Sigmoid colon (tissue), 4 donors: ENCODE measurements around the gene GSTM5.

Experiments
- EP300 ChIP-seq, 4 donors: sonication (generic); formaldehyde crosslinking; IDR thresholded peaks; one replicate each; pipeline ENCODE4 v1.6.1; 2017; ENCODE audit warnings: antibody characterized with exemption in 4 of 4
- POLR2A ChIP-seq, 2 donors: fragments of 450-650 bp; IDR thresholded peaks; one replicate each; pipeline ENCODE4 v1.6.1; 2016; ENCODE audit warnings: antibody characterized with exemption in 2 of 2, mild to moderate bottlenecking in 2 of 2, moderate library complexity in 2 of 2
- TF ChIP-seq, protein P1 (sequence below), 4 experiments: fragments of 450-650 bp in 3 of 4; fragments of 200-600 bp in 1 of 4; IDR thresholded peaks; one replicate each; pipeline ENCODE4 v1.5.1; 2016 to 2019; ENCODE audit warnings: antibody characterized with exemption in 4 of 4, mild to moderate bottlenecking in 3 of 4, moderate library complexity in 2 of 4

DNA sequence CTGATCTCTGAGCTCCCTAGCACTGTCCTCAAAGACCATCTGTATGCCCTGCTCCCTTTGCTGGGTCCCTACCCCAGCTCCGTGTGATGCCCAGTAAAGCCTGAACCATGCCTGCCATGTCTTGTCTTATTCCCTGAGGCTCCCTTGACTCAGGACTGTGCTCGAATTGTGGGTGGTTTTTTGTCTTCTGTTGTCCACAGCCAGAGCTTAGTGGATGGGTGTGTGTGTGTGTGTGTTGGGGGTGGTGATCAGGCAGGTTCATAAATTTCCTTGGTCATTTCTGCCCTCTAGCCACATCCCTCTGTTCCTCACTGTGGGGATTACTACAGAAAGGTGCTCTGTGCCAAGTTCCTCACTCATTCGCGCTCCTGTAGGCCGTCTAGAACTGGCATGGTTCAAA, 5.7 kb downstream of the GSTM5 start:
- TF ChIP-seq EP300 (IDR thresholded peaks at IDR 0.05) (no peak), POLR2A (IDR thresholded peaks at IDR 0.05) (no peak)
- TF ChIP-seq, protein P1, sequence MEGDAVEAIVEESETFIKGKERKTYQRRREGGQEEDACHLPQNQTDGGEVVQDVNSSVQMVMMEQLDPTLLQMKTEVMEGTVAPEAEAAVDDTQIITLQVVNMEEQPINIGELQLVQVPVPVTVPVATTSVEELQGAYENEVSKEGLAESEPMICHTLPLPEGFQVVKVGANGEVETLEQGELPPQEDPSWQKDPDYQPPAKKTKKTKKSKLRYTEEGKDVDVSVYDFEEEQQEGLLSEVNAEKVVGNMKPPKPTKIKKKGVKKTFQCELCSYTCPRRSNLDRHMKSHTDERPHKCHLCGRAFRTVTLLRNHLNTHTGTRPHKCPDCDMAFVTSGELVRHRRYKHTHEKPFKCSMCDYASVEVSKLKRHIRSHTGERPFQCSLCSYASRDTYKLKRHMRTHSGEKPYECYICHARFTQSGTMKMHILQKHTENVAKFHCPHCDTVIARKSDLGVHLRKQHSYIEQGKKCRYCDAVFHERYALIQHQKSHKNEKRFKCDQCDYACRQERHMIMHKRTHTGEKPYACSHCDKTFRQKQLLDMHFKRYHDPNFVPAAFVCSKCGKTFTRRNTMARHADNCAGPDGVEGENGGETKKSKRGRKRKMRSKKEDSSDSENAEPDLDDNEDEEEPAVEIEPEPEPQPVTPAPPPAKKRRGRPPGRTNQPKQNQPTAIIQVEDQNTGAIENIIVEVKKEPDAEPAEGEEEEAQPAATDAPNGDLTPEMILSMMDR (IDR thresholded peaks at IDR 0.05) = no peak
